ENCODE results near the gene WDR31.

WDR31 gene

GRCh38 chr9:113349445-113350094 lies 9.5 kb upstream of the WDR31 start, which contains the start of gene BSPRY:
Gene BSPRY (plus strand): TSS chr9:113349541. CDS start chr9:113349580, 39 bp downstream.
- POLR2A ChIA-PET (ENCODE audit: low non-redundant PET) = interaction anchor here (0.6 kb wide), 1 partner anchor 19 kb away, joined by 3 read pairs; no protein-coding TSS in a partner anchor
- no peak for TF ChIP-seq CTCF (conservative IDR thresholded peaks at IDR 0.05; ENCODE audit: low read depth)
- H3K27ac ChIP-seq = no peak within 1 kb of the TSS
- CTCF ChIA-PET = interaction anchor here (0.6 to 1.3 kb wide), 3 partner anchors 10 to 242 kb away, joined by 3 to 5 read pairs (median 3); partner anchors contain the start of gene WDR31
- peak; percentile 54 for DNase-seq (ENCODE audit: low spot score)

- CTCF ChIA-PET = interaction anchor here (0.6 to 1.3 kb wide), 4 partner anchors 9 to 242 kb away, joined by 3 to 5 read pairs (median 3); partner anchors contain the start of gene WDR31
- POLR2A ChIA-PET (ENCODE audit: low non-redundant PET) = no interaction called here
- DNase-seq (ENCODE audit: low spot score) = no peak
- no peak for TF ChIP-seq CTCF (conservative IDR thresholded peaks at IDR 0.05; ENCODE audit: low read depth)
- no peak overlapping the region for H3K27ac ChIP-seq
Measured at GRCh38 chr9:113349066-113349444, 9.0 kb upstream of the WDR31 start.

- no peak for TF ChIP-seq CTCF (conservative IDR thresholded peaks at IDR 0.05; ENCODE audit: low read depth)
- CTCF ChIA-PET = interaction anchor here (0.8 kb wide), 1 partner anchor 9 kb away, joined by 3 read pairs; no protein-coding TSS in a partner anchor
Measured at GRCh38 chr9:113348437-113348836, 8.4 kb upstream of the WDR31 start.

GRCh38 chr9:113345671-113346070 lies 5.6 kb upstream of the WDR31 start:
- ChIA-PET POLR2A (ENCODE audit: low non-redundant PET) (no interaction called here), CTCF (interaction anchor here (0.5 to 1.1 kb wide), 3 partner anchors 17 to 100 kb away, joined by 3 to 5 read pairs (median 3); no protein-coding TSS in a partner anchor)
- TF ChIP-seq CTCF (conservative IDR thresholded peaks at IDR 0.05; ENCODE audit: low read depth) = no peak
- DNase-seq (ENCODE audit: low spot score) = no peak
- no peak overlapping the region for H3K27ac ChIP-seq

More at GRCh38 chr9:113348437-113348836, 8.4 kb upstream of the WDR31 start:
- no peak overlapping the region for H3K27ac ChIP-seq
- no peak for DNase-seq (ENCODE audit: low spot score)
- POLR2A ChIA-PET (ENCODE audit: low non-redundant PET) = no interaction called here

GRCh38 chr9:113345190-113345589 lies 5.1 kb upstream of the WDR31 start:
- POLR2A ChIA-PET (ENCODE audit: low non-redundant PET) = no interaction called here
- no peak overlapping the region for H3K27ac ChIP-seq
- CTCF ChIA-PET = interaction anchor here (0.7 to 1.1 kb wide), 2 partner anchors 30 to 101 kb away, joined by 3 read pairs; no protein-coding TSS in a partner anchor
- no peak for DNase-seq (ENCODE audit: low spot score)
- no peak for TF ChIP-seq CTCF (conservative IDR thresholded peaks at IDR 0.05; ENCODE audit: low read depth)

- no peak for DNase-seq (ENCODE audit: low spot score)
- TF ChIP-seq CTCF (conservative IDR thresholded peaks at IDR 0.05; ENCODE audit: low read depth) = no peak
- POLR2A ChIA-PET (ENCODE audit: low non-redundant PET) = interaction anchor here (0.6 kb wide), 1 partner anchor 88 kb away, joined by 3 read pairs; no protein-coding TSS in a partner anchor
- H3K27ac ChIP-seq = no peak overlapping the region
- CTCF ChIA-PET = no interaction called here
Measured at GRCh38 chr9:113343732-113344231, 3.7 kb upstream of the WDR31 start.
